ENCODE data around the gene NMNAT1.

DNA sequence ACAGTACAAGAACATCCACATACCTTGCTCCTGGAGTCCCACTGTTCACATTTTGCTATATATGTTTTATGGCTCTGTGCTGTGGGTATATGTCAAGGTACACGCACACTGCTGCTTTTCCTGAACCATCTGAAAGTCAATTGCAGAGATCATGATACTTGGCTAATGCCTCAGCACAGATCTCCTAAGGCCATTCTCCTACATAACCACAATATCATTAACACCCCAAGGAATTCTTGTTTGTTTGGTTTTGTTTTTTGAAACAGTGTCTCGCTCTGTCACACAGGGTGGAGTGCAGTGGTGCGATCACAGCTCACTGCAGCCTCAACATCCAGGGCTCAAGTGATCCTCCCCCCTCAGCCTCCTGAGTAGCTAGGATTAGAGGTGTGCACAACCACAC is 49.2 kb upstream of the NMNAT1 start:
- no peak for TF ChIP-seq POLR2A (IDR thresholded peaks at IDR 0.05; ENCODE audit: low read length)
- no peak for TF ChIP-seq GATA1 (IDR thresholded peaks at IDR 0.05; ENCODE audit: low read depth, low read length)
